H1 (cell line): Measurements from ENCODE around the gene POLR2C. TPM values are rescaled to one million over a fixed set of nuclear protein-coding genes. Genes with fewer than 3 reads are reported as not detected.

Source experiments
- BACH1 ChIP-seq: IDR thresholded peaks from 2 replicates; pipeline ENCODE4 v1.6.1; 2012; ENCODE audit warnings: low read length, improper control_type of control experiment
- BCL11A ChIP-seq, 2 experiments: IDR thresholded peaks; one replicate each; pipeline ENCODE4 v1.6.1; 2011; ENCODE audit warnings: low read depth in 2 of 2, low read length in 2 of 2, mild to moderate bottlenecking in 2 of 2
- CBX5 ChIP-seq: fragments of 300-800, 300-1000 bp; sonication (generic); IDR thresholded peaks from 2 replicates; pipeline ENCODE4 v1.7.1; 2016; ENCODE audit warnings: antibody characterized with exemption, low read length, low read depth
- CHD1 ChIP-seq: IDR thresholded peaks from 2 replicates; pipeline ENCODE4 v1.6.1; 2012; ENCODE audit warnings: low read depth, low read length, improper control_type of control experiment
- CHD2 ChIP-seq: IDR thresholded peaks from 2 replicates; pipeline ENCODE4 v1.6.1; 2012; ENCODE audit warnings: low read length, improper control_type of control experiment
- CREB1 ChIP-seq: IDR thresholded peaks from 2 replicates; pipeline ENCODE4 v1.6.1; 2012; ENCODE audit warnings: inconsistent platforms
- EGR1 ChIP-seq: IDR thresholded peaks from 2 replicates; pipeline ENCODE4 v1.6.1; 2011; ENCODE audit warnings: low read depth, low read length, borderline replicate concordance
- GABPA ChIP-seq: IDR thresholded peaks from 2 replicates; pipeline ENCODE4 v1.6.1; 2011; ENCODE audit warnings: mild to moderate bottlenecking, low read length, moderate library complexity, borderline replicate concordance; ENCODE audit not compliant: insufficient read depth
- HDAC2 ChIP-seq, 2 experiments: fragments of 300-600 bp in 1 of 2; sonication (generic) in 1 of 2; IDR thresholded peaks; 2 replicates each; pipeline ENCODE4 v1.6.1; 2011 to 2012; ENCODE audit warnings: low read depth in 2 of 2, low read length in 2 of 2, mild to moderate bottlenecking in 2 of 2, moderate library complexity in 2 of 2, borderline replicate concordance in 1 of 2, inconsistent platforms in 1 of 2
- HDAC6 ChIP-seq: IDR thresholded peaks from one replicate; pipeline ENCODE4 v1.7.1; 2012; ENCODE audit warnings: low read depth, mild to moderate bottlenecking, inconsistent platforms, low read length, moderate library complexity
- JUND ChIP-seq: IDR thresholded peaks from 2 replicates; pipeline ENCODE4 v1.6.1; 2011; ENCODE audit warnings: mild to moderate bottlenecking, improper control_type of control experiment, low read length
- KDM1A ChIP-seq: fragments of 200-600, 300-600 bp; sonication (generic); IDR thresholded peaks from 2 replicates; pipeline ENCODE4 v1.7.1; 2016; ENCODE audit warnings: mild to moderate bottlenecking, low read length, borderline replicate concordance
- KDM5A ChIP-seq: fragments of 200-600 bp; IDR thresholded peaks from 2 replicates; pipeline ENCODE4 v1.7.1; 2012; ENCODE audit warnings: mild to moderate bottlenecking, low read length, inconsistent platforms, mixed read lengths
- POLR2A ChIP-seq, 2 experiments: IDR thresholded peaks; 1 replicate in 1 of 2; 2 replicates in 1 of 2; pipeline ENCODE4 v1.6.1; 2011; ENCODE audit warnings: low read depth in 2 of 2, low read length in 2 of 2, mild to moderate bottlenecking in 2 of 2; ENCODE audit errors: control extremely low read depth in 1 of 2
- RAD21 ChIP-seq, 2 experiments: IDR thresholded peaks in 1 of 2; conservative IDR thresholded peaks in 1 of 2; 2 replicates each; pipeline ENCODE4 v1.6.1; 2011; ENCODE audit warnings: low read depth in 2 of 2, low read length in 2 of 2, improper control_type of control experiment in 1 of 2, inconsistent platforms in 1 of 2, mild to moderate bottlenecking in 1 of 2, moderate library complexity in 1 of 2
- SIN3A ChIP-seq, 2 experiments: IDR thresholded peaks in 1 of 2; conservative IDR thresholded peaks in 1 of 2; 2 replicates each; pipeline ENCODE4 v1.6.1; 2011 to 2012; ENCODE audit warnings: low read length in 2 of 2, improper control_type of control experiment in 1 of 2, low read depth in 1 of 2, mild to moderate bottlenecking in 1 of 2
- SP1 ChIP-seq: IDR thresholded peaks from 2 replicates; pipeline ENCODE4 v1.6.1; 2011; ENCODE audit warnings: low read depth, low read length
- SP4 ChIP-seq: IDR thresholded peaks from 2 replicates; pipeline ENCODE4 v1.6.1; 2012; ENCODE audit warnings: low read length, inconsistent platforms
- TAF1 ChIP-seq: IDR thresholded peaks from 2 replicates; pipeline ENCODE4 v1.6.1; 2011; ENCODE audit warnings: mild to moderate bottlenecking, low read depth, low read length
- TEAD4 ChIP-seq: IDR thresholded peaks from 2 replicates; pipeline ENCODE4 v1.6.1; 2012; ENCODE audit warnings: low read depth, low read length, inconsistent platforms, mixed read lengths
- polyA plus RNA-seq, 7 experiments: library from polyadenylated mRNA; depleted of rRNA in 3 of 7; stranded (reverse) in 5 of 7; unstranded in 2 of 7; fragments of >200 nt in 5 of 7; fragments of 200-250 nt in 2 of 7; gene quantifications; 1 replicate in 5 of 7; 2 replicates in 1 of 7; 4 replicates in 1 of 7; pipeline versions ENCODE4 v1.2.1 to v1.2.3, GENCODE V29; 2011 to 2013; ENCODE audit warnings: missing spikeins in 2 of 7, mixed read lengths in 2 of 7
- total RNA-seq: library from RNA; stranded (reverse); fragmentation: NEBNext Ultra II Directional; extraction: Animal tissue kit (Norgen Biotek cat#: 25700); gene quantifications from 2 replicates; pipeline ENCODE4 v1.2.1, GENCODE V29; 2021
- TF ChIP-seq, protein P1 (sequence below): IDR thresholded peaks from 2 replicates; pipeline ENCODE4 v1.6.1; 2012; ENCODE audit warnings: inconsistent platforms
- TF ChIP-seq, protein P2 (sequence below), 3 experiments: IDR thresholded peaks; 1 replicate in 2 of 3; 2 replicates in 1 of 3; pipeline versions ENCODE4 v1.5.1 to v1.6.1; 2011; ENCODE audit warnings: low read length in 3 of 3, mild to moderate bottlenecking in 3 of 3, inconsistent platforms in 2 of 3, low read depth in 1 of 3, moderate library complexity in 1 of 3; ENCODE audit not compliant: insufficient read depth in 1 of 3; ENCODE audit errors: control extremely low read depth in 1 of 3

Gene POLR2C
- total and polyA plus RNA-seq, 2 of the 8 experiments (the other 6 are each of a cell fraction or from before 2014, with no cell fraction given), result 72.5 to 132 TPM

DNA sequence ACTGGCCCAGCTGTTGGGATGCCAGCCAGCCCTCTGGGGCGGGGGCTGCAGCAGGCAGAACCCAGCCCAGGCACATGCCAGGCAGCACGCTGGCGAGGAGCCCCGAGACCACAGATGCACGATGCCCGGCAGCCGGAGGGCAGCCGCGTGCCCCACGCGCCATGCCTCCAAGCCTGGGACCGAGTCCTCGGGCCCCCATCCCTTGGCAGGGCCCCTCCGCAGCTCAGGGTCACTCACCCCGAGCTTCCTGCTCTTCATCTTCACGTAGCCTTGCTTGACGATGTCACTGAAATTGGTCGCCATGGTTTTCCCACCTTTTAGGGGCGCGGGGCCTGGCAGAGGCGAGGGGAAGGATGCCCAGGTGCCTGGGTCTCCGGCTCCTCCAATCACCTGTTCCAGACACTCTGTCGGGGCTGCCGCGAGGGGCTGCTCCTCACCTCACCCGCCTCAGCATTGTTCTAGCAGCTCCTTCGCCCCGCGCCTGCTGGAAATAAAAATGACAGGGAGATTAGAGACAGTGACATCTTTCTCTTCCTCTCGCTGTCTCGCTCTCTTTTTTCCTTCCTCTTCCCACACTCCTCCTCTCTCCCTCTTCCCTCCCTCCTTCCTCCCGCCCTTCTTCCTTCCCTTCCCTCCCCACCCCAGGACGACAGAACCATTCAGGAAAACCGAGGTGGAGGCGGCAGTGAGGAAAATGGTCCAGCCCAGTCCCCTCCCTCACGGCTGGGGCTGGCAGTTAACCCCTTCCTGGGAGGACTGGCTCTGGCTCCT lies 16.9 kb downstream of the POLR2C start (continued):
- TF ChIP-seq GABPA (no peak), CBX5 (no peak), HDAC2 (IDR thresholded peaks at IDR 0.05; ENCODE audit: borderline replicate concordance in 1 of 2, low read depth in 2 of 2, low read length in 2 of 2) (peak in 1 of 2 experiments; percentile 79; a peak in 1 of 4 replicates), SP4 (no peak), TEAD4 (no peak), SIN3A (conservative IDR thresholded peaks at IDR 0.05 in 1 of 2, IDR thresholded peaks at IDR 0.05 in 1 of 2; ENCODE audit: low read depth in 1 of 2, low read length in 2 of 2) (peak in 1 of 2 experiments; percentile 90; a peak in 1 of 4 replicates), CREB1 (no peak), EGR1 (0 out of 2 replicates have a peak, but pooled peaks have one; percentile 43), BCL11A (IDR thresholded peaks at IDR 0.05; ENCODE audit: low read depth in 2 of 2, low read length in 2 of 2) (no peak), HDAC6 (no peak), CHD2 (no peak), KDM5A (no peak), CHD1 (peak; percentile 78), JUND (peak; percentile 90), RAD21 (IDR thresholded peaks at IDR 0.05 in 1 of 2, conservative IDR thresholded peaks at IDR 0.05 in 1 of 2; ENCODE audit: low read depth in 2 of 2, low read length in 2 of 2) (no peak), SP1 (peak; percentile 63; the same call in 1 of the 2 replicates), BACH1 (no peak), TAF1 (no peak), POLR2A (IDR thresholded peaks at IDR 0.05; ENCODE audit: control extremely low read depth in 1 of 2, low read depth in 2 of 2, low read length in 2 of 2) (no peak), KDM1A (no peak)
- TF ChIP-seq, protein P1, sequence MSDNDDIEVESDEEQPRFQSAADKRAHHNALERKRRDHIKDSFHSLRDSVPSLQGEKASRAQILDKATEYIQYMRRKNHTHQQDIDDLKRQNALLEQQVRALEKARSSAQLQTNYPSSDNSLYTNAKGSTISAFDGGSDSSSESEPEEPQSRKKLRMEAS, result peak; percentile 78
- TF ChIP-seq, protein P2, sequence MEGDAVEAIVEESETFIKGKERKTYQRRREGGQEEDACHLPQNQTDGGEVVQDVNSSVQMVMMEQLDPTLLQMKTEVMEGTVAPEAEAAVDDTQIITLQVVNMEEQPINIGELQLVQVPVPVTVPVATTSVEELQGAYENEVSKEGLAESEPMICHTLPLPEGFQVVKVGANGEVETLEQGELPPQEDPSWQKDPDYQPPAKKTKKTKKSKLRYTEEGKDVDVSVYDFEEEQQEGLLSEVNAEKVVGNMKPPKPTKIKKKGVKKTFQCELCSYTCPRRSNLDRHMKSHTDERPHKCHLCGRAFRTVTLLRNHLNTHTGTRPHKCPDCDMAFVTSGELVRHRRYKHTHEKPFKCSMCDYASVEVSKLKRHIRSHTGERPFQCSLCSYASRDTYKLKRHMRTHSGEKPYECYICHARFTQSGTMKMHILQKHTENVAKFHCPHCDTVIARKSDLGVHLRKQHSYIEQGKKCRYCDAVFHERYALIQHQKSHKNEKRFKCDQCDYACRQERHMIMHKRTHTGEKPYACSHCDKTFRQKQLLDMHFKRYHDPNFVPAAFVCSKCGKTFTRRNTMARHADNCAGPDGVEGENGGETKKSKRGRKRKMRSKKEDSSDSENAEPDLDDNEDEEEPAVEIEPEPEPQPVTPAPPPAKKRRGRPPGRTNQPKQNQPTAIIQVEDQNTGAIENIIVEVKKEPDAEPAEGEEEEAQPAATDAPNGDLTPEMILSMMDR (IDR thresholded peaks at IDR 0.05; ENCODE audit: control extremely low read depth in 1 of 3, insufficient read depth in 1 of 3, low read depth in 1 of 3, low read length in 3 of 3), result no peak
